IMR-90 (cell line): ENCODE results near the gene COX7A2L.
A peak's percentile ranks its signal among the peaks of the same experiment; 100 is the strongest.

ENCODE experiments used
- BHLHE40 ChIP-seq: fragments of 150-350 bp; IDR thresholded peaks from 2 replicates; pipeline ENCODE4 v1.6.1; 2016; ENCODE audit warnings: mild to moderate bottlenecking, low read depth, low read length
- CEBPB ChIP-seq: IDR thresholded peaks from 2 replicates; pipeline ENCODE4 v1.6.1; 2012; ENCODE audit warnings: low read depth, low read length, improper control_type of control experiment
- CHD1 ChIP-seq: IDR thresholded peaks from 2 replicates; pipeline ENCODE4 v1.6.1; 2012; ENCODE audit warnings: low read depth, low read length, improper control_type of control experiment
- POLR2A ChIP-seq: IDR thresholded peaks from 2 replicates; pipeline ENCODE4 v1.6.1; 2012; ENCODE audit warnings: mild to moderate bottlenecking, low read depth, low read length
- RFX5 ChIP-seq: IDR thresholded peaks from 2 replicates; pipeline ENCODE4 v1.8.0; 2012; ENCODE audit warnings: low read depth, mild to moderate bottlenecking, low read length, moderate library complexity
- TF ChIP-seq, protein P1 (sequence below): conservative IDR thresholded peaks from 2 replicates; pipeline ENCODE4 v1.5.1; 2012; ENCODE audit warnings: mild to moderate bottlenecking, low read depth, low read length, improper control_type of control experiment

DNA sequence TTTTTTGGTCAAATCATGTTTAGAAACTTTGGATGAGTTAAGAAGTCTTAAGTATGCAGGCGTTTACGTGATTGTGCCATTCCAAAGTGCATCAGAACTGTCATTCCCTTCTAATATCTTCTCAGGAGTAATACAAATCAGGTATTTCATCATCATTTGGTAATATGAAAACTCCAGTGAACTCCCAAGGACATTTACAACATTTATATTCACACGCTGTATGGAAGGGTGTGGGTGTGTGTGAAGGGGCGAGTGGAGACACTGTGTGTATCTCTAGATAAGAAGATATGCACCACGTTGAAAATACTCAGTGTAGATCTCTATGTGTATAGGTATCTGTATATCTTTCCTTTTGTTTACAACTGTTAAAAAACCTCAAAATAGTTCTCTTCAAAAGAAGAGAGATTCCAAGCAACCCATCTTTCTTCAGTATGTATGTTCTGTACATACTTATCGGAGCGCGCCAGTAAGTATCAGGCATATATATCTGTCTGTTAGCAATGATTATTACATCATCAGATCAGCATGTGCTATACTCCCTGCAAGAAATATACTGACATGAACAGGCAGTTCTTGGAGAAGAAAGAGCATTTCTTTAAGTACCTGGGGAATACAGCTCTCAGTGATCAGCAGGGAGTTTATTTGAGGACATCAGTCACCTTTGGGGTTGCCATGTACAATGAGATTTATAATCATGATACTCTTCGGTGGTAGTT, 29.3 kb downstream of the COX7A2L start:
- TF ChIP-seq, protein P1, sequence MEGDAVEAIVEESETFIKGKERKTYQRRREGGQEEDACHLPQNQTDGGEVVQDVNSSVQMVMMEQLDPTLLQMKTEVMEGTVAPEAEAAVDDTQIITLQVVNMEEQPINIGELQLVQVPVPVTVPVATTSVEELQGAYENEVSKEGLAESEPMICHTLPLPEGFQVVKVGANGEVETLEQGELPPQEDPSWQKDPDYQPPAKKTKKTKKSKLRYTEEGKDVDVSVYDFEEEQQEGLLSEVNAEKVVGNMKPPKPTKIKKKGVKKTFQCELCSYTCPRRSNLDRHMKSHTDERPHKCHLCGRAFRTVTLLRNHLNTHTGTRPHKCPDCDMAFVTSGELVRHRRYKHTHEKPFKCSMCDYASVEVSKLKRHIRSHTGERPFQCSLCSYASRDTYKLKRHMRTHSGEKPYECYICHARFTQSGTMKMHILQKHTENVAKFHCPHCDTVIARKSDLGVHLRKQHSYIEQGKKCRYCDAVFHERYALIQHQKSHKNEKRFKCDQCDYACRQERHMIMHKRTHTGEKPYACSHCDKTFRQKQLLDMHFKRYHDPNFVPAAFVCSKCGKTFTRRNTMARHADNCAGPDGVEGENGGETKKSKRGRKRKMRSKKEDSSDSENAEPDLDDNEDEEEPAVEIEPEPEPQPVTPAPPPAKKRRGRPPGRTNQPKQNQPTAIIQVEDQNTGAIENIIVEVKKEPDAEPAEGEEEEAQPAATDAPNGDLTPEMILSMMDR: no peak
- peak; percentile 75 for TF ChIP-seq CEBPB
- TF ChIP-seq BHLHE40: no peak
- no peak for TF ChIP-seq CHD1
- no peak for TF ChIP-seq RFX5
- no peak for TF ChIP-seq POLR2A
